HG02981 (cell line): ENCODE data around the gene LCE1E.

Source experiments
- ATAC-seq: cut with Tn5 transposase; IDR thresholded peaks from one replicate; pipeline ENCODE4 v1.9.1; 2021; ENCODE audit warnings: mild to moderate bottlenecking, moderate library complexity; ENCODE audit not compliant: unreplicated experiment

The LCE1E gene

GRCh38 chr1:152786077-152786476 lies at the start of gene LCE1E:
Gene LCE1E, plus strand, starts transcription at chr1:152786257. Its CDS starts 1,043 bp downstream, at chr1:152787300.
- ATAC-seq = no peak

GRCh38 chr1:152737997-152738396 lies 48.1 kb upstream of the LCE1E start:
- no peak for ATAC-seq

GRCh38 chr1:152739841-152740240 lies 46.2 kb upstream of the LCE1E start:
- no peak for ATAC-seq

- no peak for ATAC-seq
Measured at GRCh38 chr1:152741656-152742055, 44.4 kb upstream of the LCE1E start.

GRCh38 chr1:152743371-152744145 lies 42.5 kb upstream of the LCE1E start:
- ATAC-seq = no peak

- no peak for ATAC-seq
Measured at GRCh38 chr1:152745289-152745704, 40.8 kb upstream of the LCE1E start.

GRCh38 chr1:152745765-152746444 lies 40.2 kb upstream of the LCE1E start:
- ATAC-seq = no peak

GRCh38 chr1:152747831-152748230 lies 38.2 kb upstream of the LCE1E start:
- no peak for ATAC-seq

GRCh38 chr1:152752225-152752624 lies 33.8 kb upstream of the LCE1E start:
- no peak for ATAC-seq

GRCh38 chr1:152753586-152753985 lies 32.5 kb upstream of the LCE1E start:
- ATAC-seq = no peak

- ATAC-seq = no peak
Measured at GRCh38 chr1:152756872-152757271, 29.2 kb upstream of the LCE1E start.

GRCh38 chr1:152757747-152758146 lies 28.3 kb upstream of the LCE1E start, which contains the start of gene KPRP:
Gene KPRP, plus strand, starts transcription at chr1:152758025. Its CDS starts 1,564 bp downstream, at chr1:152759589.
- ATAC-seq = no peak

- no peak for ATAC-seq
Measured at GRCh38 chr1:152758636-152759035, 27.4 kb upstream of the LCE1E start.

GRCh38 chr1:152759453-152760173 lies 26.4 kb upstream of the LCE1E start:
- ATAC-seq = no peak

GRCh38 chr1:152760551-152761190 lies 25.4 kb upstream of the LCE1E start:
- ATAC-seq = no peak

GRCh38 chr1:152761609-152762213 lies 24.3 kb upstream of the LCE1E start:
- ATAC-seq = no peak

GRCh38 chr1:152768847-152769533 lies 17.1 kb upstream of the LCE1E start:
- ATAC-seq = no peak

GRCh38 chr1:152770411-152770810 lies 15.6 kb upstream of the LCE1E start:
- no peak for ATAC-seq

GRCh38 chr1:152774875-152775274 lies 11.2 kb upstream of the LCE1E start, which contains the start of gene LCE1F:
Gene LCE1F, plus strand, starts transcription at chr1:152775140. Its CDS starts 1,232 bp downstream, at chr1:152776372.
- no peak for ATAC-seq

- no peak for ATAC-seq
Measured at GRCh38 chr1:152776361-152776760, 9.7 kb upstream of the LCE1E start.
